ENCODE results near the gene NTNG2.

DNA sequence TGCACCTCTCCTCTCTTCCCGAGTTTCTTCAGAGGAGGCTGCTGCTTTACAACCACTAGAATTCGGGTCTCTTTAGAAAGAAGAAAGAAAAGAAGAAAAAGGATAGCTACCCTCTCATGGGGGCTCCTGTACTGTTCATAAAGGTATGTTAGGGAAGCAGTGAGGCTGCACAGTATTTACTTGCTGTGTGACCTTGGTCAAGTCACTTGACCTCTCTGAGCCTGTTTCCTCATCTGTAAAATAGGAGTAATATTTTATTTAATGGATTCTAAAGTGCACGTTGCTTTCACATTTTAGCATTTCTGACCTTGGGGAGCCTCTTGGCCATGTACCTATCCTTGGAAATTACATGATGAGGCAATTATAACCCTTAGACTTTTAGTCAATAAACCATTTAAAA, 104.2 kb downstream of the NTNG2 start:
- TF ChIP-seq POLR2AphosphoS5 (IDR thresholded peaks at IDR 0.05; ENCODE audit: borderline replicate concordance, low read depth, low read length) (no peak), EZH2 (IDR thresholded peaks at IDR 0.05) (no peak), FOXP2 (optimal IDR thresholded peaks at IDR 0.05; ENCODE audit: control extremely low read depth, extremely low read length, insufficient read depth) (no peak)

Measured in SK-N-MC (cell line).